ENCODE data around the gene AZI2.
A peak's percentile ranks its signal among the peaks of the same experiment; 100 is the strongest.

DNA sequence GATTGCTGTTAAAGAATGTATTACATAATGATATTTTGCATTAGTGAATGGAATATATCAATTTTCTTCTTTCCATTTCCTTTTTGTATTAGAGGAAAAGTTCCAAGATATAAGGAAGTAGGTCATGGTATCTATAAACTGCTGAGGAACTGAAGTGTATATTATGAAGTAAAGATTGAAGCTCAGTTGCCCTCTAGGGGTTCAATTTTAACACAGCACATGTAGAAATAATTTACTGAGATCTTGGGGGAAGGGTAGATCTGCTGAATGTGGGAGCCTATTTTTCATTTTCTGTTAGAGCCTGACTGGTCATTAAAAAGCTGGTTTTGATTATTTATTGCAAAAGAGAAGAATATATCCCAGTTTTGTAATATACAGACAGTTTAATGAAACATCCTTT, 62.0 kb downstream of the AZI2 start:
- TF ChIP-seq, protein P1, sequence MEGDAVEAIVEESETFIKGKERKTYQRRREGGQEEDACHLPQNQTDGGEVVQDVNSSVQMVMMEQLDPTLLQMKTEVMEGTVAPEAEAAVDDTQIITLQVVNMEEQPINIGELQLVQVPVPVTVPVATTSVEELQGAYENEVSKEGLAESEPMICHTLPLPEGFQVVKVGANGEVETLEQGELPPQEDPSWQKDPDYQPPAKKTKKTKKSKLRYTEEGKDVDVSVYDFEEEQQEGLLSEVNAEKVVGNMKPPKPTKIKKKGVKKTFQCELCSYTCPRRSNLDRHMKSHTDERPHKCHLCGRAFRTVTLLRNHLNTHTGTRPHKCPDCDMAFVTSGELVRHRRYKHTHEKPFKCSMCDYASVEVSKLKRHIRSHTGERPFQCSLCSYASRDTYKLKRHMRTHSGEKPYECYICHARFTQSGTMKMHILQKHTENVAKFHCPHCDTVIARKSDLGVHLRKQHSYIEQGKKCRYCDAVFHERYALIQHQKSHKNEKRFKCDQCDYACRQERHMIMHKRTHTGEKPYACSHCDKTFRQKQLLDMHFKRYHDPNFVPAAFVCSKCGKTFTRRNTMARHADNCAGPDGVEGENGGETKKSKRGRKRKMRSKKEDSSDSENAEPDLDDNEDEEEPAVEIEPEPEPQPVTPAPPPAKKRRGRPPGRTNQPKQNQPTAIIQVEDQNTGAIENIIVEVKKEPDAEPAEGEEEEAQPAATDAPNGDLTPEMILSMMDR (IDR thresholded peaks at IDR 0.05 in 4 of 5, conservative IDR thresholded peaks at IDR 0.05 in 1 of 5) = peak in 4 of 5 experiments; percentile 31 to 52 (median 38)
- TF ChIP-seq POLR2A (IDR thresholded peaks at IDR 0.05) = no peak

Measured in gastrocnemius medialis (tissue), 4 donors.